ENCODE measurements around the gene CLPTM1L.
"Not testable (repeated sequence)": the region's sequence is repeated elsewhere in the genome, so short reads cannot be mapped to it uniquely, and the experiment has no call there.

CLPTM1L gene

GRCh38 chr5:1278656-1279442, 66.0 kb downstream of the CLPTM1L start:
- Mint-ChIP-seq H3K36me3 (peaks cover 5% of the 10 kb centered on the region), H3K27ac (no peak overlapping the region), H3K4me1 (no peaks in the 10 kb centered on the region), H3K4me3 (no peak overlapping the region), H3K27me3 (no peaks in the 10 kb centered on the region), H3K9me3 (no peaks in the 10 kb centered on the region)

- no peaks in the 10 kb centered on the region for H3K27me3 Mint-ChIP-seq
These were observed 66.7 kb downstream of the CLPTM1L start for GRCh38 chr5:1278216-1278615.

GRCh38 chr5:1277781-1278180, 67.1 kb downstream of the CLPTM1L start:
- Mint-ChIP-seq H3K27me3 (no peaks in the 10 kb centered on the region), H3K9me3 (no peaks in the 10 kb centered on the region), H3K36me3 (peaks cover 5% of the 10 kb centered on the region), H3K4me3 (no peak overlapping the region), H3K4me1 (no peaks in the 10 kb centered on the region), H3K27ac (no peak overlapping the region)

More at GRCh38 chr5:1278216-1278615, 66.7 kb downstream of the CLPTM1L start:
- Mint-ChIP-seq H3K9me3 (no peaks in the 10 kb centered on the region), H3K4me1 (no peaks in the 10 kb centered on the region), H3K27ac (no peak overlapping the region), H3K36me3 (peaks cover 5% of the 10 kb centered on the region), H3K4me3 (no peak overlapping the region)

GRCh38 chr5:1277331-1277730, 67.6 kb downstream of the CLPTM1L start:
- H3K27ac Mint-ChIP-seq: no peak overlapping the region
- H3K27me3 Mint-ChIP-seq: no peaks in the 10 kb centered on the region
- no peaks in the 10 kb centered on the region for H3K9me3 Mint-ChIP-seq
- no peak overlapping the region for H3K4me3 Mint-ChIP-seq
- H3K36me3 Mint-ChIP-seq: peaks cover 5% of the 10 kb centered on the region
- H3K4me1 Mint-ChIP-seq: no peaks in the 10 kb centered on the region

- H3K27ac Mint-ChIP-seq: no peak overlapping the region
- no peaks in the 10 kb centered on the region for H3K27me3 Mint-ChIP-seq
- H3K4me3 Mint-ChIP-seq: no peak overlapping the region
- no peaks in the 10 kb centered on the region for H3K9me3 Mint-ChIP-seq
- H3K36me3 Mint-ChIP-seq: peaks cover 5% of the 10 kb centered on the region
- no peaks in the 10 kb centered on the region for H3K4me1 Mint-ChIP-seq
These were observed 68.0 kb downstream of the CLPTM1L start for GRCh38 chr5:1276930-1277329.

DNA sequence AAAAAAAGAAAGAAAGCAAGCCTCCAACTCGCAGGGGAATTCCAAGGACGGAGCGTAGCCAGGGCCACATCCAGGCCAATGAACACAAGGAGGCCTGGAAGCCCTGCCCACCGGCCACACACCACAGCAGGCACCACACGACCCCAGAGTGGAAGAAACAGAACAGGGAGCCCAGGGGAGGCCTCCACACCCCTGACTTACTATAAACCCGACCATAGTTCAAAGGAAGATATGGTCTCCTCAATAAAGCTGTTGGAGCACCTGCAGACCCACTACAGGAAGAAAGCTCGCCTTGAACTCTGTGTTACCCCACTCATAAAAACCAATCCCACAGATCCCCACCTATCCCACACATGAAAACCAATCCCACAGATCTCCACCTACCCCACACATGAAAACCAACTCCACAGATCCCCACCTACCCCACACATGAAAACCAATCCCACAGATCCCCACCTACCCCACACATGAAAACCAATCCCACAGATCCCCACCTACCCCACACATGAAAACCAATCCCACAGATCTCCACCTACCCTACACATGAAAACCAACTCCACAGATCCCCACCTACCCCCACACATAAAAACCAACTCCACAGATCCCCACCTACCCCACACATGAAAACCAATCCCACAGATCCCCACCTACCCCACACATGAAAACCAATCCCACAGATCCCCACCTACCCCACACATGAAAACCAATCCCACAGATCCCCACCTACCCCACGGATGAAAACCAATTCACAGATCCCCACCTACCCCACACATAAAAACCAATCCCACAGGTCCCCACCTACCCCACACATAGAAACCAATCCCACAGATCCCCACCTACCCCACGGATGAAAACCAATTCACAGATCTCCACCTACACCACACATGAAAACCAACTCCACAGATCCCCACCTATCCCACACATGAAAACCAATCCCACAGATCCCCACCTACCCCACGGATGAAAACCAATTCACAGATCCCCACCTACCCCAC, 69.2 kb downstream of the CLPTM1L start:
- not testable (repeated sequence) for H3K4me3 Mint-ChIP-seq, H3K27ac Mint-ChIP-seq, H3K36me3 Mint-ChIP-seq, H3K9me3 Mint-ChIP-seq, H3K4me1 Mint-ChIP-seq, H3K27me3 Mint-ChIP-seq

DNA sequence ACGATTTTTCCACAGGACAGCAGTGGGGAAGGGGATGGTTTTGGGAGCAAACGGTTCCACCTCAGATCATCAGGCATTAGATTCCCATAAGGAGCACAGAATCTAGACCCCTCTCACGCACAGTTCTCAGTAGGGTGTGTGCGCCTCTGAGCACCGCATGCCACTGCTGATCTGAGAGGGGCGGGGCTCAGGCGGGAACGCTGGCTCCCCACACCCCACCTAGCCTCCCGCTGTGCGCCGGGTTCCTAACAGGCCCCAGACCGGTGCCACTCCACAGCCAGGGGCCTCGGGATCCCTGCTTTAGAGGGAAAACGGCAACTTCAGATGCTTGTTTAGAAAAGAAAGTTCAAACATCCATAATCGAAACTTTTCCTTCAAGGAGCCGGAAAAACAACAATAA, 70.4 kb downstream of the CLPTM1L start:
- H3K4me3 Mint-ChIP-seq: no peak overlapping the region
- H3K36me3 Mint-ChIP-seq: peaks cover 5% of the 10 kb centered on the region
- H3K4me1 Mint-ChIP-seq: no peaks in the 10 kb centered on the region
- H3K27me3 Mint-ChIP-seq: no peaks in the 10 kb centered on the region
- no peak overlapping the region for H3K27ac Mint-ChIP-seq
- H3K9me3 Mint-ChIP-seq: no peaks in the 10 kb centered on the region

- Mint-ChIP-seq H3K4me1 (peaks cover 5% of the 10 kb centered on the region), H3K9me3 (no peaks in the 10 kb centered on the region), H3K27me3 (no peaks in the 10 kb centered on the region), H3K4me3 (no peak overlapping the region), H3K36me3 (peaks cover 5% of the 10 kb centered on the region), H3K27ac (no peak overlapping the region)
These were observed 71.2 kb downstream of the CLPTM1L start for GRCh38 chr5:1273745-1274144.

GRCh38 chr5:1272201-1272600, 72.7 kb downstream of the CLPTM1L start:
- peaks cover 11% of the 10 kb centered on the region for H3K4me1 Mint-ChIP-seq
- no peak overlapping the region for H3K4me3 Mint-ChIP-seq
- H3K27ac Mint-ChIP-seq: no peak overlapping the region

DNA sequence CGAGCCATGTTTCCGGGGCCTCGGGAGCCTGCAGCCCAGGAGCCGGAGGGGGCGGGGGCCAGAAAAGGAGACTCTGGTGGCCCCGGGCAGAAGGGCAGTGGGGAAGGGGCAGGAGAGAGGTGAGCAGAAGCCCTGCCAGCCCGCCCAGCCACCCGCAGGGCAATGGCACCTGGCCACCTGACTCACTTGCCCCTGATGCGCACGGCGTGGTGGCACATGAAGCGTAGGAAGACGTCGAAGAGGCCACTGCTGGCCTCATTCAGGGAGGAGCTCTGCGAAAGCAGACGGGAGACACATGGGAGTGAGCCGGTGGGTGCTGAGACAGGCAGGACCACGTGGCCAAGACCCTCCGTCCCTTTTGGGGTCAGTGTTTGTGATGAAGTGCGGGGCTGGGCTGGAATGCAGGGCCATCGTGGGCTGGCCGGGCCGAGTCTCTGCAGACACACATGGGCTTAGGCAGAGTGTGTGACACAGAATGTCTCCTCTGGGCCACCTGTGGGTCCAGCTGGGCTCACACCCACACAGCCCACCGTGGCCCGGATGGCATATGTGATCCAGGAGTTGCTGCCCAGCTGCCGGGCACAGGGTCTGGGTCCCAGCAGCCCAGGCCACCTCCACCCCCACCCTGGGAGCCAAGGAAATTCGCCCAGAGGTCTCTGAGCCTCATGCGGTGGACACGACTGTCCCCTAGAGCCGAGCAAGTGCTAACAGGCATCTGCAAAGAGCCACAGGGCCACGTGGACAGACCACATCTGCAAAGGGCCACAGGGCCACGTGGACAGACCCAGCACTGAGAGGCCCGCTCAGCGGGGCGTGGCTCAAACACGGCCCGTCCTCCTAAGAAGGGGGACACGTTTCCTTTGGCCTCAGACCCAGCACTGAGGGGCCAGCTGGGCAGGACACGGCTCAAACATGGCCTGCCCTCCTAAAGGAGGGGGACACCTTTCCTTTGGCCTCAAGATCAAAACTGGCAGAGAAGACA, 73.7 kb downstream of the CLPTM1L start:
- Mint-ChIP-seq H3K36me3 (no peaks in the 10 kb centered on the region), H3K9me3 (no peaks in the 10 kb centered on the region), H3K27me3 (no peaks in the 10 kb centered on the region), H3K4me1 (peaks cover 11% of the 10 kb centered on the region), H3K4me3 (no peak overlapping the region), H3K27ac (no peak overlapping the region)

More at GRCh38 chr5:1272201-1272600, 72.7 kb downstream of the CLPTM1L start:
- no peaks in the 10 kb centered on the region for H3K9me3 Mint-ChIP-seq
- no peaks in the 10 kb centered on the region for H3K36me3 Mint-ChIP-seq
- H3K27me3 Mint-ChIP-seq: no peaks in the 10 kb centered on the region

- no peak overlapping the region for H3K27ac Mint-ChIP-seq
- no peaks in the 10 kb centered on the region for H3K36me3 Mint-ChIP-seq
- no peaks in the 10 kb centered on the region for H3K9me3 Mint-ChIP-seq
- no peak overlapping the region for H3K4me3 Mint-ChIP-seq
- H3K27me3 Mint-ChIP-seq: no peaks in the 10 kb centered on the region
- peaks cover 11% of the 10 kb centered on the region for H3K4me1 Mint-ChIP-seq
These were observed 74.5 kb downstream of the CLPTM1L start for GRCh38 chr5:1270426-1270825.

DNA sequence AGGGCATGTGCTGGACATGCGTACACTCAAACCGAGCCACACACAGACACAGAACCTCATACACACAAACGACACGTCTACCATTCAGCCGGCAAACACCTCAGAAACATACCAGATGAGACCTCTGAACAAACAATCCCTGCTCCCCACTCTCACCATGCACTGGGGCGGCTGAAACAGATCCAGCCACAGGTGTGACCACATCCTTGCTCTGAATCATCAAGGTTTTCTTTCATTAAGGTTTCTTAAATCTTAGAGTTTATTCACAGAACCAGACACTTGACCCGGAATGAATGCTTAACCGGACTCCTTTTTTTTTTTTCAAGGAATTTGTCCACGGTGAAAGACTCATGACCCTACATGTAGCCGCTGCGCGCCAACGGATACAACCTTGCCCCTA, 76.2 kb downstream of the CLPTM1L start:
- H3K27ac Mint-ChIP-seq: no peak overlapping the region
- no peaks in the 10 kb centered on the region for H3K27me3 Mint-ChIP-seq
- no peaks in the 10 kb centered on the region for H3K9me3 Mint-ChIP-seq
- H3K36me3 Mint-ChIP-seq: no peaks in the 10 kb centered on the region
- H3K4me3 Mint-ChIP-seq: no peak overlapping the region
- H3K4me1 Mint-ChIP-seq: peaks cover 11% of the 10 kb centered on the region

DNA sequence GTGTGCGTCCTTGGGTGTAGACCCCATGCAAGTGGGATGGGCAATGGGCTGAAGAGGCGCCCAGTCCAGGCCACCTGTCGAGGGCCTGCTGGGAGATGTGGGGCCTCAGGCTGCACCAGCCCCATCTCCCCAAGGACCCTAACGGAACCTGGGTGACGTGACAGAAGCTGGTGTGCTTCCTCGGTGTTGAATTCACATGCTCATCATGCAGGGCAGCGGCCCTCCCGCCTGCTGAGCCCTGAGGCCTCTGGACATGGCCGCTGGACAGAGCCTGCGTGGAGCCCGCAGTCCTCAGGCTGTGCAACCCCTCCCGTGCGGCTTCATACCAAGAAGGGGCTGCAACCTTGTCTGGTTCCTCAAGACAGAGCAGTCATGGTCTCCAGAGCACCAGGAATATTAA, 76.8 kb downstream of the CLPTM1L start:
- no peaks in the 10 kb centered on the region for H3K9me3 Mint-ChIP-seq
- peaks cover 11% of the 10 kb centered on the region for H3K4me1 Mint-ChIP-seq
- H3K4me3 Mint-ChIP-seq: no peak overlapping the region
- H3K36me3 Mint-ChIP-seq: no peaks in the 10 kb centered on the region
- H3K27ac Mint-ChIP-seq: no peak overlapping the region
- no peaks in the 10 kb centered on the region for H3K27me3 Mint-ChIP-seq

Data from activated naive CD4-positive, alpha-beta T cell treated with anti-CD3 and anti-CD28 coated beads, Interleukin-2, amount 50 U/mL, for 24 hours (primary cell).